A549 treated with Mapracorat at 1 μM for 4 hours (cell line): ENCODE measurements around the gene KIF27. TPM values are rescaled to one million over a fixed set of nuclear protein-coding genes. Genes with fewer than 3 reads are reported as not detected.

Experiments used
- total RNA-seq: library from RNA; stranded (reverse); fragments of 200-300 nt; extraction: Qiagen RNA extraction; gene quantifications from 5 replicates; pipeline ENCODE4 v1.2.3, GENCODE V29; 2022

The KIF27 gene, protein sequence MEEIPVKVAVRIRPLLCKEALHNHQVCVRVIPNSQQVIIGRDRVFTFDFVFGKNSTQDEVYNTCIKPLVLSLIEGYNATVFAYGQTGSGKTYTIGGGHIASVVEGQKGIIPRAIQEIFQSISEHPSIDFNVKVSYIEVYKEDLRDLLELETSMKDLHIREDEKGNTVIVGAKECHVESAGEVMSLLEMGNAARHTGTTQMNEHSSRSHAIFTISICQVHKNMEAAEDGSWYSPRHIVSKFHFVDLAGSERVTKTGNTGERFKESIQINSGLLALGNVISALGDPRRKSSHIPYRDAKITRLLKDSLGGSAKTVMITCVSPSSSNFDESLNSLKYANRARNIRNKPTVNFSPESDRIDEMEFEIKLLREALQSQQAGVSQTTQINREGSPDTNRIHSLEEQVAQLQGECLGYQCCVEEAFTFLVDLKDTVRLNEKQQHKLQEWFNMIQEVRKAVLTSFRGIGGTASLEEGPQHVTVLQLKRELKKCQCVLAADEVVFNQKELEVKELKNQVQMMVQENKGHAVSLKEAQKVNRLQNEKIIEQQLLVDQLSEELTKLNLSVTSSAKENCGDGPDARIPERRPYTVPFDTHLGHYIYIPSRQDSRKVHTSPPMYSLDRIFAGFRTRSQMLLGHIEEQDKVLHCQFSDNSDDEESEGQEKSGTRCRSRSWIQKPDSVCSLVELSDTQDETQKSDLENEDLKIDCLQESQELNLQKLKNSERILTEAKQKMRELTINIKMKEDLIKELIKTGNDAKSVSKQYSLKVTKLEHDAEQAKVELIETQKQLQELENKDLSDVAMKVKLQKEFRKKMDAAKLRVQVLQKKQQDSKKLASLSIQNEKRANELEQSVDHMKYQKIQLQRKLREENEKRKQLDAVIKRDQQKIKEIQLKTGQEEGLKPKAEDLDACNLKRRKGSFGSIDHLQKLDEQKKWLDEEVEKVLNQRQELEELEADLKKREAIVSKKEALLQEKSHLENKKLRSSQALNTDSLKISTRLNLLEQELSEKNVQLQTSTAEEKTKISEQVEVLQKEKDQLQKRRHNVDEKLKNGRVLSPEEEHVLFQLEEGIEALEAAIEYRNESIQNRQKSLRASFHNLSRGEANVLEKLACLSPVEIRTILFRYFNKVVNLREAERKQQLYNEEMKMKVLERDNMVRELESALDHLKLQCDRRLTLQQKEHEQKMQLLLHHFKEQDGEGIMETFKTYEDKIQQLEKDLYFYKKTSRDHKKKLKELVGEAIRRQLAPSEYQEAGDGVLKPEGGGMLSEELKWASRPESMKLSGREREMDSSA (N-terminal part only)
- total RNA-seq: 0.95 to 1.3 TPM (median 1.0 TPM) in 5 replicates

DNA sequence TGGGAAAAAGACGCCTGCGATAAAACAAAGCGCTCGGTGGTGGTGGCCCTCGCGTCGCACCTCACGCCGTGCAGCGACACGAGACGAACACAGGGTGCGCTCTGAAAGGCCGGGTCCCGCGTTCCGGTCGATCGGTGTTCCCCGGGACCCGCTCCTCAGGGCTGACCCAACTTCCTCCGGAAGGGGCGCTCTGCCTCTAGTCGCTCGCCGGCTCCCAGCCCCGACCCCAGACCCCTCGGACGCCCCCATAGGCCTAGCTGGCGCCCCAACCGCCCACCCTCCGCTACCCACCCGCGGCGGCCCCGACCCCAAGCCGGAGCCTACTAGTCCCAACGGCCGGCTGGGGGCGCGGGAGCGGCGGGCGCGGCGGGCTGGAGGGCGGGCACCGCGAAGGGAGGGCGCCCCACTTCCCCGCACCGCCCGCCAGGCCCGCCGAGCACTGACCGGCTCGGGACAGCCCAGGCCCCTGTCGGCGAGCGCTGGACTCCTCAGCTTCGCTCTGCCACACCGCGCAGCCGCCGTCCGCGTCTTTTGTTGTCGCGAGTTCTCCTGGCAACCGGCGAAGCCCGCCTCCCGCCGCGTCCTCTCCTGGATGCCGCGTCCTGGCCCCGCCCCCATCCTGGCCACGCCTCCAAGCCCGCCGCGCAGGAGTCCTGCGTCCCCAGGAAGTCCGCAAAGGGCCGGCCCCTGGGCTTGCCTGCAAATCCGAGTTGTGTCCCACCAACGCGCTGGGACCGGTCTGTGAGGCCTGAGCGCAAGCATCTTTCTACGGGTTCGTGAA, at the start of gene KIF27:
TSS of gene KIF27 (minus strand) at position 506 of the 781 bp plus-strand sequence. CDS start 5,841 bp downstream, outside the sequence.

GRCh38 chr9:83817356-83818278, 103.6 kb downstream of the KIF27 start, which contains the start of gene GKAP1:
GKAP1 (minus strand) TSS chr9:83817769; CDS start chr9:83806517, 11,252 bp downstream.

Other genes starting within 250 kb of the KIF27 start
- gene UBQLN1, start 213.5 kb downstream of the KIF27 start, total RNA-seq: 98.1 to 114 TPM (median 109 TPM) in 5 replicates
- 4.2 to 5.7 TPM (median 4.4 TPM) in 5 replicates for gene GKAP1, start 103.7 kb downstream of the KIF27 start, total RNA-seq
- gene HNRNPK, start 58.8 kb upstream of the KIF27 start, total RNA-seq: 537 to 683 TPM (median 554 TPM) in 5 replicates
- gene RMI1, start 59.4 kb upstream of the KIF27 start, total RNA-seq: 11.2 to 14.2 TPM (median 13.7 TPM) in 5 replicates